GM10266 (cell line): ENCODE results near the gene SELENOF.

Experiments used
- DNase-seq: peaks from one replicate; pipeline ENCODE4 v3.0.0; 2012; ENCODE audit errors: extremely low spot score
- CTCF ChIP-seq: IDR thresholded peaks from 2 replicates; pipeline ENCODE4 v1.5.1; 2012; ENCODE audit warnings: mild to moderate bottlenecking, low read depth; ENCODE audit not compliant: control insufficient read depth, insufficient read depth; ENCODE audit errors: missing control alignments

SELENOF gene

GRCh38 chr1:86860424-86860823 lies 53.5 kb downstream of the SELENOF start:
- TF ChIP-seq CTCF = no peak

GRCh38 chr1:86860020-86860419 lies 53.9 kb downstream of the SELENOF start:
- DNase-seq = no peak
- TF ChIP-seq CTCF = no peak

More at GRCh38 chr1:86860424-86860823, 53.5 kb downstream of the SELENOF start:
- no peak for DNase-seq

GRCh38 chr1:86858524-86859261 lies 55.2 kb downstream of the SELENOF start:
- no peak for TF ChIP-seq CTCF
- no peak for DNase-seq

DNA sequence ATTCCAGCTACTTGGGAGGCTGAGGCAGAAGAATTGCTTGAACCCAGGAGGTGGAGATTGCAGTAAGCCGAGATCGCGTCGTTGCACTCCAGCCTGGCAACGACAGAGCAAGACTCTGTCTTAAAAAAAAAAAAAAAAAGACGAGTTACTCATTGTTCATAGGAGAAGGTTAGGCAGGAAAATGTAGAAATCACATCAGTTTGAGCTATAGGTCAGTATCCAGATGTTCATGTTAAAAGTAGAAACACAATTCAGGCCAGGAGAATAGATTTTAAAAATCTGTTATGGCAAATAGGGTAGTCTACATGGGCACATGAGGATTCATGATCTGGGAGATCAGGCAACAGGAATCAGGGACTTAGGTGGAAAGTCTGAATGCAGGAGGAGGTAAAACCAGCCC lies 57.7 kb downstream of the SELENOF start:
- no peak for DNase-seq
- TF ChIP-seq CTCF = no peak

GRCh38 chr1:86854352-86854751 lies 59.6 kb downstream of the SELENOF start:
- no peak for DNase-seq
- TF ChIP-seq CTCF = no peak

DNA sequence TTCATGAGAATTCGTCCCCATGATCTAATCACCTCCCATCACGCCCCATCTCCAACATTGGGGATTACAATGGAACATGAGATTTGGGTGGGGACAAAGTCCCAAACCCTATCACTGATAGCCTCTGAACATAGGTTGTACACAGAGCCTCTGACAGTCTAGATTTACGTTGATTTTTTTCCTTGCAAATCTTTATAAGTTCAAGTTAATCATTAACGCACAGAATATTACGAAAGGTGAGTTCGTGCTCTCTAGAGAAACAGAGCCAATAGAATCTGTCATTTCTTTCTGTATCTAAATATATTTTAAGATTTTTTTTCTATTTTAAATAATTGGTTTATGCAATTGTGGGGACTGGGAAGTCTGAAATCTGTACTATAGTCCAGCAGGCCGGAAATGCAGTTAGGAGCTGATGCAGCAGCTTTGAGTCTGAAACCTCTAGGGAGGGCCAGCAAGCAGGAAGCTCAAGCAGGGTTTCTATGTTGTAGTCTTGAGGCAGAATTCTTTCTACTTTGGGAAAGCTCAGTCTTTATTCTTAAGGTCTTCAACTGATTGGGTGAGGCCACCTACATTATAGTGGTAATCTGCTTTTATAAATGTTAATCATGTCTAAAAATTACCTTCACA lies 61.0 kb downstream of the SELENOF start:
- no peak for TF ChIP-seq CTCF
- DNase-seq = no peak

DNA sequence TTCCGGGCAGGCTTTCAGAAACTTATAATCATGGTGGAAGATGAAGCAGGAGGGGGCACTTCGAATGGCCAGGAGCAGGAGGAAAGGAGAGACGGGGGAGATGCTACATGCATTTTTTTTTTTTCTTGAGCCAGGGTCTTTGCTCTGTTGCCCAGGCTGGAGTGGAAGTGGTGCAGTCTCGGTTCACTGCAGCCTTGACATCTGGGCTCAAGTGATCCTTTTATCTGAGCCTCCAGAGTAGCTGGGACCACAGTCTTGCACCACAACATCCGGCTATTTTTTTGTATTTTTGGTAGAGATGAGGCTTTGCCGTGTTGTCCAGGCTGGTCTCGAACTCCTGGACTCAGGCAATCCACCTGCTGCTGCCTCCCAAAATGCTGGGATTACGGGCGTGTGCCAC lies 61.6 kb downstream of the SELENOF start:
- DNase-seq = no peak
- TF ChIP-seq CTCF = no peak
